ENCODE data around the gene EME1.

DNA sequence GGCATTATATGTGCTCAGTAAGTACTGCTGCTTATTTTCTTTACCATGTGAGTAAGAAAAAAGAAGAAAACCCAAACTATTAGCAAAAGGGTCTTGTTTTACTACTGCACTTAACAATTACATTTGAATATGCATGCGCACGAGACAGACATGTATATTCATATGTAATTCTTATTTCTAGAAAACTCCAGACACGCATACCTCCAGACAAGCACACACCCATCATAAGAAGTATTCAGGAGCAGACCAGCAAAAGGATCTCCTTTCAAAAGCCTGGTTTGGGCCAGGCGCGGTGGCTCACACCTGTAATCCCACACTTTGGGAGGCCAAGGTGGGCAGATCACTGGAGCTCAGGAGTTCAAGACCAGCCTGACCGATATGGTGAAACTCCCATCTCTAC lies 16.5 kb downstream of the EME1 start:
- TF ChIP-seq YY1 (IDR thresholded peaks at IDR 0.05; ENCODE audit: insufficient read depth, insufficient read length) = no peak
- TF ChIP-seq ZNF274 (IDR thresholded peaks at IDR 0.05; ENCODE audit: low read depth, low read length) = no peak
